Stomach (tissue), 9 donors: Measurements from ENCODE around the gene ZNF625. TPM values are rescaled to one million over a fixed set of nuclear protein-coding genes. Genes with fewer than 3 reads are reported as not detected.

Experiments used
- DNase-seq, 2 donors: peaks; one replicate each; pipeline versions ENCODE4 v3.0.0 to v3.0.0-alpha.2; 2013 to 2019
- H3K27ac ChIP-seq, 5 donors: fragments of 200-600 bp in 4 of 5; sonication (generic) in 4 of 5; one replicate each; pipeline ENCODE4 v1.5.1; 2013 to 2019; ENCODE audit warnings: mild to moderate bottlenecking in 1 of 5, moderate library complexity in 1 of 5
- H3K27me3 ChIP-seq, 3 donors: fragments of 200-600 bp; sonication (generic); one replicate each; pipeline ENCODE4 v1.5.1; 2017 to 2019; ENCODE audit warnings: mixed run types in 1 of 3
- H3K36me3 ChIP-seq, 4 donors: fragments of 200-600 bp; sonication (generic); 1 replicate in 3 of 4; 2 replicates in 1 of 4; pipeline ENCODE4 v1.5.1; 2016 to 2019
- H3K4me1 ChIP-seq, 4 donors: fragments of 200-600 bp; sonication (generic); one replicate each; pipeline ENCODE4 v1.5.1; 2016 to 2019
- H3K4me3 ChIP-seq, 4 donors: fragments of 200-600 bp; sonication (generic) in 3 of 4; one replicate each; pipeline ENCODE4 v1.5.1; 2016 to 2019; ENCODE audit warnings: mild to moderate bottlenecking in 1 of 4
- H3K9me3 ChIP-seq, 4 donors: fragments of 200-600 bp; sonication (generic); one replicate each; pipeline ENCODE4 v1.5.1; 2016 to 2019
- EP300 ChIP-seq: sonication (generic); formaldehyde crosslinking; IDR thresholded peaks from one replicate; pipeline ENCODE4 v1.6.1; 2017; ENCODE audit warnings: antibody characterized with exemption
- POLR2A ChIP-seq, 4 donors: fragments of 450-650 bp; IDR thresholded peaks; one replicate each; pipeline ENCODE4 v1.6.1; 2016; ENCODE audit warnings: antibody characterized with exemption in 4 of 4, control low read depth in 2 of 4, mild to moderate bottlenecking in 1 of 4, moderate library complexity in 1 of 4
- POLR2AphosphoS5 ChIP-seq, 3 donors: sonication (generic); formaldehyde crosslinking; IDR thresholded peaks; one replicate each; pipeline ENCODE4 v1.6.1; 2016; ENCODE audit warnings: antibody characterized with exemption in 3 of 3
- WGBS, 5 donors: extraction: QIAGEN DNeasy Blood & Tissue Kit in 3 of 5; methylation state at CpG; one replicate each; pipeline versions ENCODE4 v1.1.5 to v1.1.7; 2013 to 2018; 5-methylcytosine and 5-hydroxymethylcytosine counted together
- intact Hi-C: fragments of 100-400 bp; cut with DNase I; formaldehyde crosslinking; loops from one replicate; pipeline ENCODE4 v1.15.1; 2023; ENCODE audit warnings: low total_unique reads
- polyA plus RNA-seq, 3 donors: library from polyadenylated mRNA; stranded (reverse); fragments of 200-250 nt; gene quantifications; one replicate each; pipeline ENCODE4 v1.2.3, GENCODE V29; 2013
- small RNA-seq, 4 donors: library from RNA; depleted of rRNA; stranded (forward); fragments of <200 nt; gene quantifications; one replicate each; pipeline ENCODE3, GENCODE V24; 2016
- total RNA-seq, 5 donors: library from RNA; depleted of rRNA; stranded (reverse); fragments of >200 nt; gene quantifications; one replicate each; pipeline versions ENCODE4 v1.1.0 to v1.2.3, GENCODE V29; 2014 to 2016
- TF ChIP-seq, protein P1 (sequence below), 7 experiments: fragments of 450-650 bp in 4 of 7; fragments of 200-600 bp in 3 of 7; sonication (generic) in 3 of 7; IDR thresholded peaks; one replicate each; pipeline ENCODE4 v1.5.1; 2016 to 2019; ENCODE audit warnings: antibody characterized with exemption in 7 of 7, control low read depth in 2 of 7, mild to moderate bottlenecking in 1 of 7
- donor health status: healthy with polysubstance abuse.
- donor health status: Bipolar disorder and iron deficiency.
- donor health status: healthy.

Gene ZNF625
- total and polyA plus RNA-seq, 8 donors = 0.60 to 10.0 (median 4.3) TPM; not detected in 2

DNA sequence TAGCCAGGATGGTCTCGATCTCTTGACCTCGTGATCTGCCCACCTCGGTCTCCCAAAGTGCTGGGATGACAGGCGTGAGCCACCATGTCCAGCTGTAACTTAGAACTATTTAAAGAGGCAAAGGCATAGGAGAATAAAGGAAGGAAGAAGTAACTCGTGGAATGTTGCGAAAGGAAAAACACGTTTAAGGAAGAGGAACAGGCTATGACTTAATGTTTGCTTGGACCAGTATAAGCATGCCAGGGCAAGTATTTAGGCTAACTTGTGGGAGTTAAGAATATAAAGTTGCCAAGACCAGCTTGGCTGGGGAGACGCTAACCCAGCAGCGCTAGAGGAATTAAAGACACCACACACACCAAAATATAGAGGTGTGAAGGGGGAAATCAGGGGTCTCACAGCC lies 58.5 kb downstream of the ZNF625 start:
- TF ChIP-seq, protein P1, sequence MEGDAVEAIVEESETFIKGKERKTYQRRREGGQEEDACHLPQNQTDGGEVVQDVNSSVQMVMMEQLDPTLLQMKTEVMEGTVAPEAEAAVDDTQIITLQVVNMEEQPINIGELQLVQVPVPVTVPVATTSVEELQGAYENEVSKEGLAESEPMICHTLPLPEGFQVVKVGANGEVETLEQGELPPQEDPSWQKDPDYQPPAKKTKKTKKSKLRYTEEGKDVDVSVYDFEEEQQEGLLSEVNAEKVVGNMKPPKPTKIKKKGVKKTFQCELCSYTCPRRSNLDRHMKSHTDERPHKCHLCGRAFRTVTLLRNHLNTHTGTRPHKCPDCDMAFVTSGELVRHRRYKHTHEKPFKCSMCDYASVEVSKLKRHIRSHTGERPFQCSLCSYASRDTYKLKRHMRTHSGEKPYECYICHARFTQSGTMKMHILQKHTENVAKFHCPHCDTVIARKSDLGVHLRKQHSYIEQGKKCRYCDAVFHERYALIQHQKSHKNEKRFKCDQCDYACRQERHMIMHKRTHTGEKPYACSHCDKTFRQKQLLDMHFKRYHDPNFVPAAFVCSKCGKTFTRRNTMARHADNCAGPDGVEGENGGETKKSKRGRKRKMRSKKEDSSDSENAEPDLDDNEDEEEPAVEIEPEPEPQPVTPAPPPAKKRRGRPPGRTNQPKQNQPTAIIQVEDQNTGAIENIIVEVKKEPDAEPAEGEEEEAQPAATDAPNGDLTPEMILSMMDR (IDR thresholded peaks at IDR 0.05) = no peak
- TF ChIP-seq EP300 (no peak), POLR2AphosphoS5 (IDR thresholded peaks at IDR 0.05) (no peak), POLR2A (IDR thresholded peaks at IDR 0.05) (no peak)
- peaks cover 0 to 15% (median 2%) of the 10 kb centered on the region in 4 donors for H3K9me3 ChIP-seq

DNA sequence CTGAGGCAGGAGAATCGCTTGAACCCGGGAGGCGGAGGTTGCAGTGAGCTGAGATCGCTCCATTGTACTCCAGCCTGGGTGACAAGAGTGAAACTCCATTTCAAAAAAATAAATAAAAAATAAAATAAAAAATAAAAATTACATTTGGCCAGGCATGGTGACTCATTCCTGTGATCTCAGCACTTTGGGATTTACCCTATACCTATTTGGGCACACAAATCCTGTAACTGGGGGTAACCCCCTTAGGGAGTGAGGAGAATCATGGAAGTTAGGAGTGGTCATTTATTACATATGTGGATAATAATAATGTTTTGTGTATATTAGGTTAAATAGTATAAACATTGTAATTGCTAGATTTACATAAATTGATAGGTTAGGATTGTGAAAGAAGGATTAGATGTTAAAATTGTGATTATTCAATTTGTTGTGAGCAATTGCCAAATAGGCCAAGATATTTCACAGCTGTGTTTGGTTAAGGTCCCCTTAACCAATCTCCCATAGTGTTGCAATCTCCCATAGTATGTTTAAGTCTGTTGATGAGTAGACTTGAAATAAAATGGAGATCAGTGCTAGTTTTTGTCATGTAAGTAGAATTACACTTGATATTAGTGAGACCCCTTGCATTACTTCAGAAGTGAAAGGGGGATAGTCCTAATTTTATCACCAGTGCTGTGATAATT lies 61.3 kb downstream of the ZNF625 start:
- Histone ChIP-seq H3K4me1 (peaks cover 0 to 28% (median 15%) of the 10 kb centered on the region in 4 donors), H3K9me3 (peaks cover 0 to 8% (median 2%) of the 10 kb centered on the region in 4 donors), H3K27ac (no peak overlapping the region), H3K36me3 (peaks cover 0 to 11% (median 0%) of the 10 kb centered on the region in 4 donors), H3K4me3 (no peak overlapping the region), H3K27me3 (no peaks in the 10 kb centered on the region)
- intact Hi-C loops = no loop called here
- TF ChIP-seq EP300 (no peak), POLR2A (IDR thresholded peaks at IDR 0.05) (no peak), POLR2AphosphoS5 (IDR thresholded peaks at IDR 0.05) (no peak)
- TF ChIP-seq, protein P1 (IDR thresholded peaks at IDR 0.05) = no peak
- 94 to 99% (median 97%) methylated on average over 4 of the region's 4 CpGs for WGBS, 5 donors
- DNase-seq = no peak

More for the DNA sequence above, 58.5 kb downstream of the ZNF625 start:
- no peak for DNase-seq
- H3K36me3 ChIP-seq = peaks cover 0 to 11% (median 0%) of the 10 kb centered on the region in 4 donors
- no peak overlapping the region for H3K4me3 ChIP-seq
- WGBS, 5 donors = 95 to 96% (median 95%) methylated on average over 9 of the region's 9 CpGs
- intact Hi-C loops = no loop called here
- no peak overlapping the region for H3K27ac ChIP-seq
- H3K4me1 ChIP-seq = peaks cover 0 to 8% (median 3%) of the 10 kb centered on the region in 4 donors
- H3K27me3 ChIP-seq = no peaks in the 10 kb centered on the region

Small RNAs within 50 kb of the gene (small RNA-seq; reads per million reads assigned to genes)
- gene RNA5SP467 = 0 reads per million in 4 donors

Other genes with a start within 250 kb of the ZNF625 start
- 10 to 100 TPM in 4 of 5 donors, 1 to 10 TPM in 1; 8.8 to 25.3 (median 16.5) TPM for gene ZNF700, start 231.6 kb downstream of the ZNF625 start, total RNA-seq
- 10 to 100 TPM in 1 of 3 donors, 1 to 10 TPM in 2; 3.5 to 15.4 (median 5.2) TPM for gene ZNF700, start 231.6 kb downstream of the ZNF625 start, polyA plus RNA-seq
- gene ZNF763, start 191.7 kb downstream of the ZNF625 start, total RNA-seq = 1 to 10 TPM in 4 of 5 donors, not detected in 1; 2.2 to 5.7 (median 3.3) TPM
- 1 to 10 TPM; 1.3 to 5.0 (median 3.4) TPM for gene ZNF763, start 191.7 kb downstream of the ZNF625 start, polyA plus RNA-seq
- 10 to 100 TPM in 2 of 5 donors, 1 to 10 TPM in 2, not detected in 1; 1.2 to 19.0 (median 9.2) TPM for gene ZNF433, start 121.1 kb downstream of the ZNF625 start, total RNA-seq
- gene ZNF433, start 121.1 kb downstream of the ZNF625 start, polyA plus RNA-seq = 1 to 10 TPM; 3.2 to 7.7 (median 3.7) TPM
- 1 to 10 TPM in 1 of 5 donors, under 1 TPM in 1, not detected in 3; 0.55 to 4.9 TPM for gene ZNF878, start 103.8 kb downstream of the ZNF625 start, total RNA-seq
- gene ZNF878, start 103.8 kb downstream of the ZNF625 start, polyA plus RNA-seq = under 1 TPM in 2 of 3 donors, not detected in 1; 0.18 to 0.31 TPM
- gene ZNF844, start 92.0 kb downstream of the ZNF625 start, total RNA-seq = 10 to 100 TPM in 3 of 5 donors, 1 to 10 TPM in 2; 1.2 to 16.1 (median 11.2) TPM
- 1 to 10 TPM; 2.1 to 2.5 (median 2.3) TPM for gene ZNF844, start 92.0 kb downstream of the ZNF625 start, polyA plus RNA-seq
- gene ZNF20, start 16.4 kb downstream of the ZNF625 start, total RNA-seq = 1 to 10 TPM in 4 of 5 donors, not detected in 1; 1.3 to 5.0 (median 2.2) TPM
- gene ZNF20, start 16.4 kb downstream of the ZNF625 start, polyA plus RNA-seq = 1 to 10 TPM; 2.6 to 2.9 (median 2.9) TPM
- gene ZNF136, start 6.4 kb upstream of the ZNF625 start, total RNA-seq = 10 to 100 TPM in 2 of 5 donors, 1 to 10 TPM in 2, under 1 TPM in 1; 0.58 to 25.1 (median 7.0) TPM
- gene ZNF136, start 6.4 kb upstream of the ZNF625 start, polyA plus RNA-seq = 1 to 10 TPM; 2.9 to 3.5 (median 3.4) TPM
- 10 to 100 TPM in 4 of 5 donors, 1 to 10 TPM in 1; 6.1 to 33.8 (median 22.4) TPM for gene ZNF44, start 138.1 kb upstream of the ZNF625 start, total RNA-seq
- gene ZNF44, start 138.1 kb upstream of the ZNF625 start, polyA plus RNA-seq = 1 to 10 TPM; 3.2 to 6.7 (median 4.6) TPM
- gene ZNF563, start 176.9 kb upstream of the ZNF625 start, total RNA-seq = 1 to 10 TPM in 4 of 5 donors, under 1 TPM in 1; 0.58 to 9.4 (median 3.1) TPM
- 1 to 10 TPM in 2 of 3 donors, under 1 TPM in 1; 0.76 to 1.7 (median 1.4) TPM for gene ZNF563, start 176.9 kb upstream of the ZNF625 start, polyA plus RNA-seq
- gene ZNF442, start 208.9 kb upstream of the ZNF625 start, total RNA-seq = 1 to 10 TPM in 4 of 5 donors, not detected in 1; 2.3 to 7.8 (median 3.0) TPM
- gene ZNF442, start 208.9 kb upstream of the ZNF625 start, polyA plus RNA-seq = 1 to 10 TPM in 2 of 3 donors, under 1 TPM in 1; 0.31 to 2.0 (median 1.1) TPM
- gene ZNF799, start 244.5 kb upstream of the ZNF625 start, total RNA-seq = 1 to 10 TPM in 4 of 5 donors, under 1 TPM in 1; 0.45 to 6.7 (median 2.9) TPM
- gene ZNF799, start 244.5 kb upstream of the ZNF625 start, polyA plus RNA-seq = 1 to 10 TPM; 2.2 to 3.5 (median 2.9) TPM